ENCODE data around the gene DCAF5.

- TF ChIP-seq, protein P1, sequence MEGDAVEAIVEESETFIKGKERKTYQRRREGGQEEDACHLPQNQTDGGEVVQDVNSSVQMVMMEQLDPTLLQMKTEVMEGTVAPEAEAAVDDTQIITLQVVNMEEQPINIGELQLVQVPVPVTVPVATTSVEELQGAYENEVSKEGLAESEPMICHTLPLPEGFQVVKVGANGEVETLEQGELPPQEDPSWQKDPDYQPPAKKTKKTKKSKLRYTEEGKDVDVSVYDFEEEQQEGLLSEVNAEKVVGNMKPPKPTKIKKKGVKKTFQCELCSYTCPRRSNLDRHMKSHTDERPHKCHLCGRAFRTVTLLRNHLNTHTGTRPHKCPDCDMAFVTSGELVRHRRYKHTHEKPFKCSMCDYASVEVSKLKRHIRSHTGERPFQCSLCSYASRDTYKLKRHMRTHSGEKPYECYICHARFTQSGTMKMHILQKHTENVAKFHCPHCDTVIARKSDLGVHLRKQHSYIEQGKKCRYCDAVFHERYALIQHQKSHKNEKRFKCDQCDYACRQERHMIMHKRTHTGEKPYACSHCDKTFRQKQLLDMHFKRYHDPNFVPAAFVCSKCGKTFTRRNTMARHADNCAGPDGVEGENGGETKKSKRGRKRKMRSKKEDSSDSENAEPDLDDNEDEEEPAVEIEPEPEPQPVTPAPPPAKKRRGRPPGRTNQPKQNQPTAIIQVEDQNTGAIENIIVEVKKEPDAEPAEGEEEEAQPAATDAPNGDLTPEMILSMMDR (IDR thresholded peaks at IDR 0.05): no peak
- no peak for TF ChIP-seq EZH2 (IDR thresholded peaks at IDR 0.05; ENCODE audit: borderline replicate concordance, insufficient read depth, low read depth, low read length, poor library complexity, severe bottlenecking)
Observed at GRCh38 chr14:69152902-69153151, at the start of gene DCAF5.

Data from B cell (primary cell).